SKM-1 (cell line): Measurements from ENCODE around the gene ACTR6.
"Not testable (repeated sequence)": the region's sequence is repeated elsewhere in the genome, so short reads cannot be mapped to it uniquely, and the experiment has no call there.

Source experiments
- DNase-seq: peaks from one replicate; lab custom pipeline; 2025; ENCODE audit not compliant: unreplicated experiment; lab: John Stamatoyannopoulos, UW

The ACTR6 gene

GRCh38 chr12:100184549-100185145, 16.0 kb upstream of the ACTR6 start:
- DNase-seq: no peak

DNA sequence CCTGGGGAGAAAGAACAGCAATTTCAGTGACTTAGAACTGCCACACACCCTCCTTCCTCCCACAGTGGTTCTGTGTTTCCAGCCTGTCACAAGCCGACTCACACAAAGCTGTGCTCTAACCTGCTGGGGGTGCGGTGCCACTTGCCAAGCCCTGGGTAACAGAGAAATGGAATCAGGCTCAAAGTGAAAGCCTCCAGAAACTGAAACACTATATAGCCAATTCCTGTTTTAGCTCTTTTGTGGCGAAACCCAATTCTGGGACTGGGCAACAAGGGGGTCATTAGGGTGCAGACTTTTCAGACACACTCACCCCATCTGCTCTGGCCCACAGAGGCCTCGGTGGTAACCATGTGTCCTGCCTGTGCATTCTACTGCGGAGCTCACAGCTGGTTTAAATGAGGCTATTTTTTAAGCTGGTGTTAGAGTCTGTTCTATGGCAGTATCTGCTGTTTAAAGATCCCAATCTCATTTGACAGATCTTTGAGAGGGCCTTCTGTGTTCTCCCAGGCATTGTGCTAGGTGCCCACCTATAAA, 15.2 kb upstream of the ACTR6 start:
- DNase-seq: no peak

GRCh38 chr12:100186071-100186470, 14.5 kb upstream of the ACTR6 start:
- no peak for DNase-seq

GRCh38 chr12:100187068-100187467, 13.5 kb upstream of the ACTR6 start:
- no peak for DNase-seq

DNA sequence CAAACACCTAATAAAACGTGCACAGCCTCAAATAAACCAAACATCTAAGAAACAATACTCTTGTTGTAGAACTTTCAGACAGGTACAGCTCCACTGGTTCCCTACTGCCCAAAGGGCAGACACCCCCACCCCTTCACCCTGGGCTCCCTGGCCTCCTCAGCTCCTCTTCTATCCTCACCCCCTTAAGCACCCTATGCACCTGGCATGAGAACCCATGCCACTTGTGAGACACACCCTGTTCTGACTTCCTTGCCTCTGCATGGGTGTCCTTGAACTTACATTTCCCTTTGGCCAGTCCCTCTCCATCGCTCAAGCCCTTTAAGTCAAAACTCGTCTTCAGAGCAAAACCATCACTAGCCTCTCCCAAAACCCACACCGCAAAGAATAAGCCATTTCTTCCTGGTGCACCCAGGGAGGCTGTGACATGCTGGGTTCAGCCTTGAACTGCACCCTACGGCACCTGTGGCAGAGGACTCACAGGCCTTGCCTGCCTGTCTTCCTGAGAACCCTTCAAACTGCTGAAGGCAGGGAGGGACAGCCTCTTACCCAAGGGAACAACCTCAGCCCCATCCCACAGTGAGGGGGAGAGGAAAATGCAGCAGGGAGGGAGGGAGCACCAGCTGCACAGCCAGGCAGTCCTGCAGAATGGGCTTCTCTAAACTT, 12.6 kb upstream of the ACTR6 start:
- no peak for DNase-seq

- not testable (repeated sequence) for DNase-seq
Observed at GRCh38 chr12:100188888-100189635, 11.6 kb upstream of the ACTR6 start.

GRCh38 chr12:100189636-100190394, 10.8 kb upstream of the ACTR6 start:
- no peak for DNase-seq

GRCh38 chr12:100193085-100193484, 7.5 kb upstream of the ACTR6 start:
- no peak for DNase-seq

- no peak for DNase-seq
Observed at GRCh38 chr12:100197486-100197885, 3.1 kb upstream of the ACTR6 start.

DNA sequence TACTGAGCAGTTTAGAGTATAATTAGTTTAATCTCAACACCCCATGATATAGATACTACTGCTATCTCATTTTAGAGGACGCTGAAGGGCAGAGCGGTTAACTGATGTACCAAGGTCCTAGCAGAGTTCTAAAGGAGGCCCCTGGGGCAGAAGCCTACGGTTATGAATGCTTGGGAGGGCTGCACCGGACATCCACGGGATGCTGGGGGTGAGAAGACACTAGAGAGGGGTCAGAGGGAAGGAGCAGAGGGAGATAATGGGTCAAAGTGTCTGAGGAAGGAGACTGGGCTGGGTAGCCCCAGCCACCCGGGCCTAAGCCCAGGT, 1.6 kb upstream of the ACTR6 start:
- no peak for DNase-seq

GRCh38 chr12:100199347-100200149, 1.1 kb upstream of the ACTR6 start:
- DNase-seq: no peak

DNA sequence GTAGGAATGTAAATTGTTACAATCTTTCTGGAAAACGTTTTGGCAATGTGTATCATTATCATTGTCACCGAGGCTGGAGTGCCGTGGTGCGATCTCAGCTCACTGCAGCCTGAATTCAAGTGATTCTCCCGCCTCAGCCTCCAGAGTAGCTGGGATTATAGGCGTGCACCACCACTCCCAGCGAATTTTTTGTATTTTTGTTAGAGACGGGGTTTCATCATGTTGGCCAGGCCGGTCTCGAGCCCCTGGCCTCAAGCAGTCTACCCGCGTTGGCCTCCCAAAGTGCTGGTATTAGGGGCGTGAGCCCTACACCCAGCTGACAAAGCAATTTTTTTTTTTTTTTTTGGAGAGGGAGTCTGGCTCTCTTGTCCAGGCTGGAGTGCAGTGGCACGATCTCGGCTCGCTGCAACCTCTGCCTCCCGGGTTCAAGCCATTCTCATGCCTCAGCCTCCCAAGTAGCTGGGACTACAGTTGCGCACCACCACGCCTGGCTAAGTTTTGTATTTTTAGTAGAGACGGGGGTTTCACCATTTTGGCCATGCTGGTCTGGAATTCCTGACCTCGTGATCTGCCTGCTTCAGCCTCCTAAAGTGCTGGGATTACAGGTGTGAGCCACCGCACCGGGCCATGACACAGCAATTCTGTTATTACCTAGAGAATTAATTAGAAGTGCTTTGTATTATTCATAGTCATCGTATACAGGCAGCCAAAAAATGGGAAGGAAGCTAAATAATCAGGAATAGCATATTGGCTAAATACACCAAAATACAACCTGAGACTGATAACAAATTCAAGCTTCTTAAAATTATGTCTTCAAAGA, 1.2 kb downstream of the ACTR6 start:
- no peak for DNase-seq

DNA sequence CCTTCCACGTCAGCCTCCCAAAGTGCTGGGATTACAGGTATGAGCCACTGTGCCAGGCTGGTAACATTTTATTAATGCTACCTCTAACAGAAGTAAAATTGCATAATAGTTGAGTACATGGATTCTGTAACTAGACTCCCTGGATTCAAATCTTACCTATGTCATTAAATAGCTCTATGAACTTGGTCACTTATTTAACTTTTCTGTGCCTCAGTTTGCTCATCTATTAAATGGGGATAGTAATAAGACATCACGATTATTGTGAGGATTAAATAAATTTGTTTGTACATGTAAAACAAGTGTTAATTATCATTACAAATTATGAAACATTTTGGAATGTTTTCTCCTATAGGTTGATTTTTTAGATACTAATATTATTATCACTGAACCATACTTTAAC, 6.7 kb downstream of the ACTR6 start:
- DNase-seq: no peak

GRCh38 chr12:100208834-100209233, 8.2 kb downstream of the ACTR6 start:
- no peak for DNase-seq

DNA sequence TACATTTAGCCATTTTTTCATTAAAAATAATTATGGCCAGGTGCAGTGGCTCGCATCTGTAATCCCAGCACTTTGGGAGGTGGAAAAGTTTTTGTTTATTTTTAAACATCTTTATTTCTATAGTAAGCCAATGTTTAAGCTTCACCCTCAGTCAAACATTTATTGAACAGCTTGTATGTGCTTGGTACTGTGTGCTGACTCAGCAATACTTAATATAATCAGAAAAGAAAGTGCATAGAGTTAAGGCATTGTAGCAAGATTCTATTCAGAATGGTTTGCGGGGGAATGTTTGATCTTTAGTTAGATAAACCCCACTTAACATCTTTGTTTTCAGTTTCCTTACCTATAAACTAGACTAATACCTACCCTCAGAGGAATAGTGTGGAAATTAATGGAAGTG, 11.1 kb downstream of the ACTR6 start:
- no peak for DNase-seq

GRCh38 chr12:100213016-100213891, 12.6 kb downstream of the ACTR6 start:
- DNase-seq: no peak

DNA sequence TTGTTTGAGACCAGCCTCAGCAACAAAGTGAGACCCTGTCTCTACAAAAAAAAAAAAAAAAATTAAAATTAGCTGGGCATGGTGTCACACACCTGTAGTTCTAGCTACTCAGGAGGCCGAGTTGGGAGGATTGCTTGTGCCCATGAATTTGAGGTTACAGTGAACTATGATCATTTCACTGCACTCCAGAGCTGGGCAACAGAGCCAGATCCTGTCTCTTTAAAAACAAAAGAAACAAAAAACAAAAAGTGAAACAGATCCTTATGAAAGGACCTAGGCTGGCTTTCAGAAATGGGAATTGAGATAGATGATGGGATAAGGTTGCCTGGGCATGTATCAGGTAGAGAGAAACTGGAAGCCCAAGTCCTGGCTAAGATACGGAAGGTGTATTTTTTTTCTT, 13.9 kb downstream of the ACTR6 start:
- DNase-seq: no peak

DNA sequence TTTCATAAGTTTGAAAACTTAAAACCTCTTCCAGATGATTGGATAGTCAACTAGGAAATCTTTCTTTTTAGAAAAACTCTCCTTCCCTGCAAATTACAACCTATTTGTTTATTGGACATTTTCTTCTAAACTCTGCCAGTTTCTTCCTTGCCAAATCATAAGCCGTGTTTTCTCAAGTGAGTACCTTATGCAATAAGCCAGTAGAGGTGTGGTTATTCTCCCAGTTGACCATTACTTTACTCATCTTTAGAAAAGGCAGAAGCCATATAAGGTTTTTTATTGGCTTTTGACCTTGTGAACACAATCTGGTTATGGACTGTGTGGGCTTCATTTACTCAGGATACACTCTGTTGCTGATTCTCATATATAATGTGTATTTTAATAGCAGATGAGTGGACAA, 14.6 kb downstream of the ACTR6 start:
- DNase-seq: no peak

GRCh38 chr12:100216337-100216736, 15.7 kb downstream of the ACTR6 start:
- no peak for DNase-seq
